ENCODE measurements around the gene VPS37B.

DNA sequence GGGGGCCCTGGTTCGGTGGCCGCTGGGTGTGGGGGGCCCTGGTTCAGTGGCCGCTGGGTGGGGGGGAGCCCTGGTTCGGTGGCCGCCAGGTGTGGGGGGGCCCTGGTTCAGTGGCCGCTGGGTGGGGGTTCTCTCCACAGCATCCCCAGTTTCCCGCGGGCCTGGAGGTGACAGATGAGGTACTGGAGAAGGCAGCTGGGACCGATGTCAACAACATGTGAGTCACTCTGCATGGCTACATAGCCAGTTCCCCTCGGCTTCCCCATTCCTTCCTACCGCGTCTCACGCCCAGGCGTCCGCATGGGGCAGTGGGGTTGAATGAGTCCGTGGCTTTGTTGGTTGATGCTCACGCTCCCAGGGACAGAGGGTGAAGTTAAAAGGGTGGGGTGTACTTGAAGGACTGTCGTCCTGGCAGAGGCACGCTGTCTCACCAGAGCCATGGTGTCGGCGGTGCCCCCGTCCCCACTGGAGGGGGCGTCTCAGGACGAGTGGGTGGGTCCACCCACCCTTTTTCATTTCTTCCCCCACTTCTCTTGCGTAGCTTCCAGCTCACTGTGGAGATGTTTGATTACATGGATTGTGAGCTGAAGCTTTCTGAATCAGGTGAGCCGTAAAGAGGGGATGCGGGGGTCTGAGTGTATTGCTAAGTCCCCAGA, 45.1 kb downstream of the VPS37B start:
- TF ChIP-seq, protein P1, sequence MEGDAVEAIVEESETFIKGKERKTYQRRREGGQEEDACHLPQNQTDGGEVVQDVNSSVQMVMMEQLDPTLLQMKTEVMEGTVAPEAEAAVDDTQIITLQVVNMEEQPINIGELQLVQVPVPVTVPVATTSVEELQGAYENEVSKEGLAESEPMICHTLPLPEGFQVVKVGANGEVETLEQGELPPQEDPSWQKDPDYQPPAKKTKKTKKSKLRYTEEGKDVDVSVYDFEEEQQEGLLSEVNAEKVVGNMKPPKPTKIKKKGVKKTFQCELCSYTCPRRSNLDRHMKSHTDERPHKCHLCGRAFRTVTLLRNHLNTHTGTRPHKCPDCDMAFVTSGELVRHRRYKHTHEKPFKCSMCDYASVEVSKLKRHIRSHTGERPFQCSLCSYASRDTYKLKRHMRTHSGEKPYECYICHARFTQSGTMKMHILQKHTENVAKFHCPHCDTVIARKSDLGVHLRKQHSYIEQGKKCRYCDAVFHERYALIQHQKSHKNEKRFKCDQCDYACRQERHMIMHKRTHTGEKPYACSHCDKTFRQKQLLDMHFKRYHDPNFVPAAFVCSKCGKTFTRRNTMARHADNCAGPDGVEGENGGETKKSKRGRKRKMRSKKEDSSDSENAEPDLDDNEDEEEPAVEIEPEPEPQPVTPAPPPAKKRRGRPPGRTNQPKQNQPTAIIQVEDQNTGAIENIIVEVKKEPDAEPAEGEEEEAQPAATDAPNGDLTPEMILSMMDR (IDR thresholded peaks at IDR 0.05; ENCODE audit: low read depth, low read length) = no peak
- no peak for TF ChIP-seq EZH2phosphoT487 (IDR thresholded peaks at IDR 0.05; ENCODE audit: low read depth)
